ENCODE data around the gene THAP5. TPM values are rescaled to one million over a fixed set of nuclear protein-coding genes. Genes with fewer than 3 reads are reported as not detected.

THAP5 gene
- total and polyA plus RNA-seq, 2 donors (not counting 3 experiments of a cell fraction or from before 2014, with no cell fraction given), result 2.5 to 14.1 TPM

GRCh38 chr7:108600399-108600798, 30.9 kb upstream of the THAP5 start:
- DNase-seq (ENCODE audit: low read depth, low spot score) (no peak), FAIRE-seq (no peak)
- intact Hi-C loops (cut with micrococcal nuclease) (no loop called here), dilution Hi-C loops (cut with MboI; ENCODE audit: extremely low pct_ligation_motif_present, low sequenced_read_pairs) (no loop called here)
- Histone ChIP-seq H3K36me3 (ENCODE audit: control insufficient read depth in 2 of 2, extremely low read depth in 1 of 2, insufficient read depth in 2 of 2, low read length in 2 of 2) (no peaks in the 10 kb centered on the region), H3K79me2 (ENCODE audit: control insufficient read depth, insufficient read depth, low read length) (no peaks in the 10 kb centered on the region), H3K27me3 (ENCODE audit: control insufficient read depth in 2 of 2, insufficient read depth in 2 of 2, low read length in 2 of 2) (peaks cover 18 to 24% of the 10 kb centered on the region in 2 experiments), H3K9me3 (replicated peaks; ENCODE audit: control insufficient read depth, insufficient read depth, low read length) (no peaks in the 10 kb centered on the region), H3K9me1 (replicated peaks; ENCODE audit: control insufficient read depth, extremely low read depth, insufficient read depth, low read length) (no peaks in the 10 kb centered on the region), H3K9ac (replicated peaks; ENCODE audit: extremely low read depth, insufficient read depth, low read length) (no peak overlapping the region), H3K27ac (ENCODE audit: insufficient read depth, low read depth, low read length) (no peak overlapping the region), H4K20me1 (replicated peaks; ENCODE audit: control insufficient read depth, extremely low read depth, insufficient read depth, low read length) (no peaks in the 10 kb centered on the region), H3K4me3 (replicated peaks in 1 of 3; ENCODE audit: insufficient read depth in 1 of 3, low read depth in 1 of 3, low read length in 3 of 3) (no peak overlapping the region), H2AFZ (ENCODE audit: low read depth, low read length) (no peak overlapping the region), H3K4me1 (ENCODE audit: control insufficient read depth, extremely low read depth, insufficient read depth, low read length) (no peaks in the 10 kb centered on the region), H3K4me2 (ENCODE audit: insufficient read depth, low read length) (no peak overlapping the region)
- BruUV-seq (replicated peaks), result no TSS peak
- ChIA-PET CTCF (interaction anchor here (1.0 to 1.1 kb wide), 2 partner anchors 9 to 11 kb away, joined by 3 read pairs; no protein-coding TSS in a partner anchor), POLR2A (no interaction called here)
- TF ChIP-seq GATA2 (IDR thresholded peaks at IDR 0.05; ENCODE audit: insufficient read depth, insufficient read length, low read depth, low read length) (no peak), CTCF (IDR thresholded peaks at IDR 0.05; ENCODE audit: extremely low read depth in 1 of 2, insufficient read depth in 1 of 2, low read depth in 1 of 2, low read length in 2 of 2) (no peak), EZH2 (IDR thresholded peaks at IDR 0.05; ENCODE audit: borderline replicate concordance, low read depth, low read length, severe bottlenecking) (no peak), POLR2AphosphoS5 (IDR thresholded peaks at IDR 0.05; ENCODE audit: insufficient read depth, low read depth, low read length) (no peak), JUN (IDR thresholded peaks at IDR 0.05; ENCODE audit: borderline replicate concordance, insufficient read depth, insufficient read length, low read depth) (no peak), MAX (IDR thresholded peaks at IDR 0.05; ENCODE audit: insufficient read depth, insufficient read length) (no peak), FOS (IDR thresholded peaks at IDR 0.05; ENCODE audit: borderline replicate concordance, insufficient read depth, low read length) (no peak), MYC (IDR thresholded peaks at IDR 0.05; ENCODE audit: low read depth, low read length) (no peak), POLR2A (IDR thresholded peaks at IDR 0.05; ENCODE audit: low read depth, low read length) (no peak)

Data from endothelial cell of umbilical vein (primary cell).